ENCODE results near the gene LRRC4C. TPM values are rescaled to one million over a fixed set of nuclear protein-coding genes. Genes with fewer than 3 reads are reported as not detected.
"Not testable (repeated sequence)": the region's sequence is repeated elsewhere in the genome, so short reads cannot be mapped to it uniquely, and the experiment has no call there.

Gene LRRC4C
- total RNA-seq, 1 experiment from 2014 or later = not detected

DNA sequence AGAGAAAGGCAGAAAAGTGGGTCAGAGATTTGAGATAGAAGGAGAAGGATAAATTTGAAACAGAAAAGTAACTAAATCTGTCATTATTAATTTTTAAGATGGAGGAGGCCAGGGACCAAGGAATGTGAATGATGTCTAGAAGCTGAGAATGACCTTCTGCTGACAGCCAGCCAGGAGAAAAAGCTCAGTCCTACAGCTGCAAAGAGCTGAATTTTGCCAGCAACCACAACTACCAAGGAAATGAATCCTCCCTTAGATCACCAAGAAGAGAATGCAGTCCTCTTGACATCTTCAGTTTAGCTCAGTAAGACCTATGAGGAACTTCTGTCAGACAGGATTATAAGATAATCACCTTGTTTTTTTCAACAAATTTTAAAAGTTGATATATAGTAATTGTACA is 538.2 kb downstream of the LRRC4C start:
- TF ChIP-seq CTCF (IDR thresholded peaks at IDR 0.05; ENCODE audit: unreplicated experiment) = no peak
- peaks cover 11% of the 10 kb centered on the region for H3K9me3 Mint-ChIP-seq (ENCODE audit: low read depth, unreplicated experiment)
- no peak for DNase-seq
- H3K27me3 Mint-ChIP-seq (ENCODE audit: unreplicated experiment) = no peaks in the 10 kb centered on the region
- intact Hi-C loops (cut with micrococcal nuclease; ENCODE audit: unreplicated experiment) = no loop called here
- BruUV-seq (replicated peaks) = no TSS peak
- CTCF ChIA-PET = interaction anchor here (0.7 kb wide), 1 partner anchor 231 kb away, joined by 4 read pairs; no protein-coding TSS in a partner anchor
- H3K4me1 Mint-ChIP-seq (ENCODE audit: low read depth, unreplicated experiment) = no peaks in the 10 kb centered on the region
- no peak overlapping the region for H3K4me3 Mint-ChIP-seq (ENCODE audit: low read depth, unreplicated experiment)
- H3K36me3 Mint-ChIP-seq (ENCODE audit: insufficient read depth, unreplicated experiment) = no peaks in the 10 kb centered on the region
- H3K27ac Mint-ChIP-seq (ENCODE audit: unreplicated experiment) = no peak overlapping the region

GRCh38 chr11:40910774-40911173 is 548.7 kb downstream of the LRRC4C start:
- H3K27me3 Mint-ChIP-seq (ENCODE audit: unreplicated experiment); H3K4me1 Mint-ChIP-seq (ENCODE audit: low read depth, unreplicated experiment); H3K27ac Mint-ChIP-seq (ENCODE audit: unreplicated experiment); DNase-seq; H3K36me3 Mint-ChIP-seq (ENCODE audit: insufficient read depth, unreplicated experiment); H3K4me3 Mint-ChIP-seq (ENCODE audit: low read depth, unreplicated experiment); CTCF ChIA-PET; intact Hi-C loops (cut with micrococcal nuclease; ENCODE audit: unreplicated experiment); BruUV-seq (replicated peaks): not testable (repeated sequence)
- H3K9me3 Mint-ChIP-seq (ENCODE audit: low read depth, unreplicated experiment) = peaks cover 21% of the 10 kb centered on the region

- Mint-ChIP-seq H3K27ac (ENCODE audit: unreplicated experiment) (no peak overlapping the region), H3K9me3 (ENCODE audit: low read depth, unreplicated experiment) (peaks cover 5% of the 10 kb centered on the region), H3K4me1 (ENCODE audit: low read depth, unreplicated experiment) (no peaks in the 10 kb centered on the region), H3K36me3 (ENCODE audit: insufficient read depth, unreplicated experiment) (no peaks in the 10 kb centered on the region), H3K4me3 (ENCODE audit: low read depth, unreplicated experiment) (no peak overlapping the region), H3K27me3 (ENCODE audit: unreplicated experiment) (no peaks in the 10 kb centered on the region)
- DNase-seq = no peak
- CTCF ChIA-PET = no interaction called here
- intact Hi-C loops (cut with micrococcal nuclease; ENCODE audit: unreplicated experiment) = no loop called here
- TF ChIP-seq CTCF (IDR thresholded peaks at IDR 0.05; ENCODE audit: unreplicated experiment) = no peak
- BruUV-seq (replicated peaks) = no TSS peak
Measured at GRCh38 chr11:40894501-40894900, 565.0 kb downstream of the LRRC4C start.

GRCh38 chr11:40885250-40885954 is 574.0 kb downstream of the LRRC4C start:
- Mint-ChIP-seq H3K36me3 (ENCODE audit: insufficient read depth, unreplicated experiment) (no peaks in the 10 kb centered on the region), H3K9me3 (ENCODE audit: low read depth, unreplicated experiment) (peaks cover 10% of the 10 kb centered on the region), H3K27me3 (ENCODE audit: unreplicated experiment) (no peaks in the 10 kb centered on the region), H3K27ac (ENCODE audit: unreplicated experiment) (no peak overlapping the region), H3K4me3 (ENCODE audit: low read depth, unreplicated experiment) (no peak overlapping the region), H3K4me1 (ENCODE audit: low read depth, unreplicated experiment) (no peaks in the 10 kb centered on the region)
- CTCF ChIA-PET = no interaction called here
- intact Hi-C loops (cut with micrococcal nuclease; ENCODE audit: unreplicated experiment) = no loop called here
- no TSS peak for BruUV-seq (replicated peaks)
- no peak for DNase-seq
- TF ChIP-seq CTCF (IDR thresholded peaks at IDR 0.05; ENCODE audit: unreplicated experiment) = no peak

- Mint-ChIP-seq H3K27ac (ENCODE audit: unreplicated experiment) (no peak overlapping the region), H3K36me3 (ENCODE audit: insufficient read depth, unreplicated experiment) (no peaks in the 10 kb centered on the region), H3K4me1 (ENCODE audit: low read depth, unreplicated experiment) (no peaks in the 10 kb centered on the region), H3K27me3 (ENCODE audit: unreplicated experiment) (no peaks in the 10 kb centered on the region), H3K4me3 (ENCODE audit: low read depth, unreplicated experiment) (no peak overlapping the region), H3K9me3 (ENCODE audit: low read depth, unreplicated experiment) (peaks cover 15% of the 10 kb centered on the region)
- intact Hi-C loops (cut with micrococcal nuclease; ENCODE audit: unreplicated experiment) = no loop called here
- no TSS peak for BruUV-seq (replicated peaks)
- DNase-seq = no peak
- TF ChIP-seq CTCF (IDR thresholded peaks at IDR 0.05; ENCODE audit: unreplicated experiment) = no peak
- CTCF ChIA-PET = no interaction called here
Measured at GRCh38 chr11:40882301-40882700, 577.2 kb downstream of the LRRC4C start.
